ENCODE measurements around the gene PTPRM. TPM values are rescaled to one million over a fixed set of nuclear protein-coding genes. Genes with fewer than 3 reads are reported as not detected.

Gene PTPRM
- total RNA-seq, 1 experiment from 2014 or later = 11.1 TPM

GRCh38 chr18:7663366-7664312 is 96.5 kb downstream of the PTPRM start:
- H3K27ac Mint-ChIP-seq = no peak overlapping the region
- H3K4me3 Mint-ChIP-seq = no peak overlapping the region
- H3K27me3 Mint-ChIP-seq (ENCODE audit: low read depth) = no peaks in the 10 kb centered on the region
- peaks cover 26% of the 10 kb centered on the region for H3K4me1 Mint-ChIP-seq
- no peaks in the 10 kb centered on the region for H3K36me3 Mint-ChIP-seq
- ChIA-PET CTCF (no interaction called here), POLR2A (no interaction called here)
- no peak for TF ChIP-seq ATF1 (CRISPR knock-in tag; IDR thresholded peaks at IDR 0.05)
- TF ChIP-seq E2F1 (CRISPR knock-in tag; IDR thresholded peaks at IDR 0.05) = no peak
- no peak for TF ChIP-seq ATF6 (CRISPR knock-in tag; IDR thresholded peaks at IDR 0.05)
- no peak for TF ChIP-seq AR (CRISPR knock-in tag; IDR thresholded peaks at IDR 0.05)
- ATAC-seq (no peak), DNase-seq (ENCODE audit: low spot score) (no peak)
- H3K9me3 Mint-ChIP-seq = no peaks in the 10 kb centered on the region

DNA sequence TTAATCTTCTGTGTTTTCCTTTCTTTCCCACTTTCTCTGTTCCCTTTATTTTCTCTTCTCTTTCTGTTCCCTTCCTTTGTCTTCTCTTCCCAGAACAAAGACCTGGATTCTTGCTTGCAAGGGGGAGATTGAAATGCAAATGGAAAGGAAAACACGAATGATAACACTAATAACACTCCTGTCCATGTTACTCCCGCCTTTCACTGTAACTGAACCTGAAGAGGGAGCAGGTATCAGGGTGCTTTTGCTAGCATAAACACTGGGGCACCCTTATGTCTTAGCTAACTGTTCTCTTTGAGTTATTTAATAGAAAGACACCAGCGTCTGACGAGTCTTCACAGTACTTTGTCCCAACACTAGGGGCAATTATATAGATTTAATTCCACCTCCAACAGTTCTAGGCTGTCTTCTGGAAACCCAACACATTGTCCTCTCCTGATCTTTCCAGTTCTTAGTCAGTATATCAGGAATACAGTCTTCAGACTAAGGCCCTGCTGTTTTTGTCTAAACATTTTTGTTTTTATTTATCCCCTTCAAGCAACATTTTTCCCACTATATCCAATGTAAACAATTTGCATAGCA is 99.2 kb downstream of the PTPRM start:
- DNase-seq (ENCODE audit: low spot score) = no peak
- Mint-ChIP-seq H3K4me1 (peaks cover 32% of the 10 kb centered on the region), H3K36me3 (no peaks in the 10 kb centered on the region), H3K27me3 (ENCODE audit: low read depth) (no peaks in the 10 kb centered on the region), H3K27ac (peak overlapping the region; percentile 76), H3K4me3 (peak overlapping the region; percentile 51), H3K9me3 (no peaks in the 10 kb centered on the region)
- ChIA-PET POLR2A (no interaction called here), CTCF (interaction anchor here (0.6 kb wide), 2 partner anchors 10 to 17 kb away, joined by 3 read pairs; no protein-coding TSS in a partner anchor)
- ATAC-seq = peak; percentile 76
- TF ChIP-seq FOXJ3 (CRISPR knock-in tag; IDR thresholded peaks at IDR 0.05; ENCODE audit: borderline replicate concordance) = no peak
- no peak for TF ChIP-seq CREB1 (CRISPR knock-in tag; IDR thresholded peaks at IDR 0.05)
- TF ChIP-seq AR (CRISPR knock-in tag; IDR thresholded peaks at IDR 0.05) = no peak
- TF ChIP-seq JAZF1 (CRISPR knock-in tag; IDR thresholded peaks at IDR 0.05) = no peak
- no peak for TF ChIP-seq NFE2L1 (CRISPR knock-in tag; IDR thresholded peaks at IDR 0.05)
- TF ChIP-seq ETV6 (CRISPR knock-in tag; IDR thresholded peaks at IDR 0.05) = no peak
- TF ChIP-seq, protein P1, sequence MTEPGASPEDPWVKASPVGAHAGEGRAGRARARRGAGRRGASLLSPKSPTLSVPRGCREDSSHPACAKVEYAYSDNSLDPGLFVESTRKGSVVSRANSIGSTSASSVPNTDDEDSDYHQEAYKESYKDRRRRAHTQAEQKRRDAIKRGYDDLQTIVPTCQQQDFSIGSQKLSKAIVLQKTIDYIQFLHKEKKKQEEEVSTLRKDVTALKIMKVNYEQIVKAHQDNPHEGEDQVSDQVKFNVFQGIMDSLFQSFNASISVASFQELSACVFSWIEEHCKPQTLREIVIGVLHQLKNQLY (CRISPR knock-in tag; IDR thresholded peaks at IDR 0.05) = no peak
- no peak for TF ChIP-seq SMAD3 (CRISPR knock-in tag; IDR thresholded peaks at IDR 0.05; ENCODE audit: borderline replicate concordance)
- TF ChIP-seq, protein P2, sequence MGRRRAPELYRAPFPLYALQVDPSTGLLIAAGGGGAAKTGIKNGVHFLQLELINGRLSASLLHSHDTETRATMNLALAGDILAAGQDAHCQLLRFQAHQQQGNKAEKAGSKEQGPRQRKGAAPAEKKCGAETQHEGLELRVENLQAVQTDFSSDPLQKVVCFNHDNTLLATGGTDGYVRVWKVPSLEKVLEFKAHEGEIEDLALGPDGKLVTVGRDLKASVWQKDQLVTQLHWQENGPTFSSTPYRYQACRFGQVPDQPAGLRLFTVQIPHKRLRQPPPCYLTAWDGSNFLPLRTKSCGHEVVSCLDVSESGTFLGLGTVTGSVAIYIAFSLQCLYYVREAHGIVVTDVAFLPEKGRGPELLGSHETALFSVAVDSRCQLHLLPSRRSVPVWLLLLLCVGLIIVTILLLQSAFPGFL (CRISPR knock-in tag; IDR thresholded peaks at IDR 0.05; ENCODE audit: borderline replicate concordance) = no peak
- no peak for TF ChIP-seq ZNF281 (CRISPR knock-in tag; IDR thresholded peaks at IDR 0.05)
- TF ChIP-seq, protein P3, sequence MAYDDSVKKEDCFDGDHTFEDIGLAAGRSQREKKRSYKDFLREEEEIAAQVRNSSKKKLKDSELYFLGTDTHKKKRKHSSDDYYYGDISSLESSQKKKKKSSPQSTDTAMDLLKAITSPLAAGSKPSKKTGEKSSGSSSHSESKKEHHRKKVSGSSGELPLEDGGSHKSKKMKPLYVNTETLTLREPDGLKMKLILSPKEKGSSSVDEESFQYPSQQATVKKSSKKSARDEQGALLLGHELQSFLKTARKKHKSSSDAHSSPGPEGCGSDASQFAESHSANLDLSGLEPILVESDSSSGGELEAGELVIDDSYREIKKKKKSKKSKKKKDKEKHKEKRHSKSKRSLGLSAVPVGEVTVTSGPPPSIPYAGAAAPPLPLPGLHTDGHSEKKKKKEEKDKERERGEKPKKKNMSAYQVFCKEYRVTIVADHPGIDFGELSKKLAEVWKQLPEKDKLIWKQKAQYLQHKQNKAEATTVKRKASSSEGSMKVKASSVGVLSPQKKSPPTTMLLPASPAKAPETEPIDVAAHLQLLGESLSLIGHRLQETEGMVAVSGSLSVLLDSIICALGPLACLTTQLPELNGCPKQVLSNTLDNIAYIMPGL (CRISPR knock-in tag; IDR thresholded peaks at IDR 0.05) = no peak
- no peak for TF ChIP-seq ZNF263 (CRISPR knock-in tag; IDR thresholded peaks at IDR 0.05; ENCODE audit: low read depth)
- no peak for TF ChIP-seq NFYB (CRISPR knock-in tag; conservative IDR thresholded peaks at IDR 0.05; ENCODE audit: low read depth)
